ENCODE results near the gene SEC22C.

DNA sequence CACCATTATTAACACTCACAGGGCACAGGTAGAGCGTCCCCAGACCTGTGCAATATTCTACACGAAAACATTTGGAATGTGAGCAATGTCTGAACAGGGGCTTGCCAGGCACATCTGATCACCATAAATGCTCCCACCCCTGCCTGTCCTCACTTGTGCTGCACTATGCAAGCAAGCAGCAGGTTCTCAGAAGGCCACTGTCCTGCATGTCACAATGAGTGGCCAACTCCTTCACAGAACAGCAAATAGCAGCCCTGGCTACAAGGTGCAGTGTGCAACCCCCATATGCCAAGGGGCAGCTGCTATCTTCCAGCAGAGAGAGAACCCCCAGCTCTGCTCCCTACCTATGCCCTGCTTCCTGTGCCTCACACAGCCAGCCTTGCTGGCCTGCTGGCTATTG is 32.6 kb downstream of the SEC22C start:
- no peak for TF ChIP-seq POLR2A (IDR thresholded peaks at IDR 0.05)
- TF ChIP-seq CTCF (IDR thresholded peaks at IDR 0.05), result no peak
- no peak for TF ChIP-seq POLR2AphosphoS5 (IDR thresholded peaks at IDR 0.05)

Measured in breast epithelium (tissue), 3 donors.